GM11168 (cell line): Measurements from ENCODE around the gene EPS8L1.

Source experiments
- in situ Hi-C: fragments of 300-500 bp; cut with MboI; formaldehyde crosslinking; loops from one replicate; pipeline ENCODE4 v1.12.0; 2022; ENCODE audit warnings: low sequenced_read_pairs; ENCODE audit not compliant: unreplicated experiment

The EPS8L1 gene

DNA sequence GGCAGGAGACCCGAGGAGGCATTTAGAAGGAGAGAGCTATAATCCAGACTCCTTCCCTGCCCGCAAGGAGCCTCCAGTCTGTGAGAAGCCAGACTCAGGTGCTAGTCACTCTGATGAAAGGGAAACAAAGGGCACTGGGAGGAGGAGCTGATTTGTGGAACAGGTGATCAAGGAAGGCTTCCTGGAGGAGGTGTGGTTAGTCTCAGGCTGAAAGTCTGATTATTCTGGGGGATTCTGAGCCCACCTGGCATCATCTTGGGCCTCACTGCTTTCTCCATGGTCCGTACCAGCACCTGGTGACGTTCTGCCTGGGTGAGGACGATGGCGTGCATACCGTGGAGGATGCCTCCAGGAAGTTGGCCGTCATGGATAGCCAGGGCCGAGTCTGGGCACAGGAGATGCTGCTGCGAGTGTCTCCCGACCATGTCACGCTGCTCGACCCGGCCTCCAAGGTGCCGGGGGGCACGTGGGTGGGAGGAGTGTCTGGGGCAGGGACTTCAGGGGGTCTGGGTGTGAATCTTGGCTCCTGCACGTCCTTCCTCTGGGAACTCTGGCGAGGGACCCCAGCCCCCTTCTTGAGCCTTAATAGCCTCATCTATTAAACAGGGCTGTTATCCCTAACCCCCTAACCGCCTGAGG lies 3.9 kb downstream of the EPS8L1 start:
- in situ Hi-C loops: no loop called here

DNA sequence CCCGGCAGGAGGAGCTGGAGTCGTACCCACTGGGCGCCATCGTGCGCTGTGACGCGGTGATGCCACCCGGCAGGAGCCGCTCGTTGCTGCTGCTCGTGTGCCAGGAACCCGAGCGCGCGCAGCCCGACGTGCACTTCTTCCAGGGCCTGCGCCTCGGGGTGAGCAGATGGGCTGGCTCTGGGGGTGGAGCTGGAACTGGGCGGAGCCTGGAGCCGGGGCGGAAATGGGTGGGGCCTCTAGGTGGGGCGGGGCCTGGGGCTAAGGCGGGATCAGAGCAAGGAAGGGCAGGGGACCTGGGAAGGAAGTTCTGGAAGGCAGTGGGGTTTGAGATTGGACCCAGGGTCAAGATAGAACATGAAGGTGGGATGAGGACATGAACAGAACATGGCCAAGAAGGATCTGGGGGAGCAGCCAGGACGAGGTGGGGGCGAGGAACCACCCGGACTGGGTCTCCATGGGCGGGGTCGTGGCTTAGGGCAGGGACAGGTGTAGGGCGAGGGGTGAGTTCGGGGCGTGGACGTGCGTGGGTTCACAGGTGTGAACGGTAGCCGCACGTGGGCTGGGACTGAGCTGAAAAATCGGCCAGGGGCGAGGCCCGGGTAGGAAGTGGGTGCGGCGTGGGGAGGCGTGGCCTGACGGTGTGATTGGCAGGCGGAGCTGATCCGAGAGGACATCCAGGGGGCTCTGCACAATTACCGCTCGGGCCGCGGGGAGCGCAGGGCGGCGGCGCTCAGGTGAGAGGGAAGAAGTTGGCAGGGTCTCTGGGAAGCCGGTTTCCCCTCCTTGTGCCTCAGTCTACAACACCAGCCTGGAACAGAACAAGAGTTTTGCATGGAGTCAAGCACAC lies 4.7 kb downstream of the EPS8L1 start:
- in situ Hi-C loops: no loop called here

DNA sequence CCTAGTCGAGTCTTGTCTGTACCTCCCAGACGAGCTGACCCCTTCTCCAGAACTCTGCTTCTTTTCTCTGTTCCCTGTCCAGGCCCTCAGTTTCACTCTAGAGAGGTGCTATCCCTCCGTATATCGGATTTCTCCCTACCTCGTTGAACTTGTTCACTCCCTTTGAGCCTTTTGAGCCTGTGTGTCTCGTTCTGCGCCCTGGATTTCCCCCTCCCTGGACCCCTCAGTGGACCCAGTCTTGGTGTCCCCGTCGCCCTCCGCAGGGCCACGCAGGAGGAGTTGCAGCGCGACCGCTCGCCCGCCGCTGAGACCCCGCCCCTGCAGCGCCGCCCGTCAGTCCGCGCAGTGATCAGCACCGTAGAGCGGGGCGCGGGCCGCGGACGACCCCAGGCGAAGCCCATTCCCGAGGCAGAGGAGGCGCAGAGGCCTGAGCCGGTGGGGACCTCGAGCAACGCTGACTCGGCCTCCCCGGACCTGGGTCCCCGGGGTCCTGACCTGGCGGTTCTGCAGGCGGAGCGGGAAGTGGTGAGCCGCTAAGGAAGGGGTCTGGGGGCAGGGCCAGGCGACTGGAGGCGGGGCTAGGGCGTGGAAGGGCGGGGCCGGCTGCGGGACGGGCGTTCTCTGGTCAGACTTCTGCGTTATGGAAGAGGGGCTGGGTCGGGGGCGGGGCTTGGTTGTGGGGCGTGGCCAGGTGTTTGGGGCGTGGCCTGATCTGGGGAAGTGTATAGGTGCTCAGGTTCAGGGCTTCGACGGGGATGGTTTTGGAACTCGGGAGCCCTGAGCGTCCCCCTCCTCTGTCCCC lies 5.5 kb downstream of the EPS8L1 start:
- in situ Hi-C loops: no loop called here

DNA sequence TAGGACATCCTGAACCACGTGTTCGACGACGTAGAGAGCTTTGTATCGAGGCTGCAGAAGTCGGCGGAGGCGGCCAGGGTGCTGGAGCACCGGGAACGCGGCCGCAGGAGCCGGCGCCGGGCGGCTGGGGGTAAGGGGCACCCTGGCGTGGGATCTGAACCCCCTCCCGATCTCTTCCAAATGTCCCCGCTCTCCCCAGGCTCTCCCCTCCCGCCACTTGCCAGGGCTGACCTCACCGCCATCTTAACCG lies 6.0 kb downstream of the EPS8L1 start:
- in situ Hi-C loops: no loop called here

- in situ Hi-C loops: no loop called here
Measured at GRCh38 chr19:55082020-55082851, 6.6 kb downstream of the EPS8L1 start.

GRCh38 chr19:55083004-55083850 lies 7.6 kb downstream of the EPS8L1 start:
- in situ Hi-C loops: no loop called here

DNA sequence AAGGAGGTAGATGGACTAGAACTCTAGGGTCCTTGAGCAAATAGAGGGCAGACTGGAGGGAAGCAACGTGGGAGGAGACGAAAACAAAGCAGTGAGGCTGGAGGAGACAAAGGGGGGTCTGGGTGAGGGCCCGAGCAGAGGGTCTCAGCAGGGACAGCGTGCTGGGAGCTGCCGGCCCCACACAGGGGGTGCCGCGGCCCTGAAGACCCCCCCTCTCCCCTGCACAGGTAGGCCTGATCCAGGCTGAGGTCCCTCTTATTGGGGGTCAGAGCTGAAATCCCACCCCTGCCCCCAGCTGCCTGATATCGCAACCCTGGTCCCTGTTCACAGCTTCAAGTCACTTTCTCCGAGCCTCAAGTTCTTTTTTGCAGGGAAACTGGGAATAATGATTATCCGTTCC lies 8.7 kb downstream of the EPS8L1 start:
- in situ Hi-C loops: no loop called here

DNA sequence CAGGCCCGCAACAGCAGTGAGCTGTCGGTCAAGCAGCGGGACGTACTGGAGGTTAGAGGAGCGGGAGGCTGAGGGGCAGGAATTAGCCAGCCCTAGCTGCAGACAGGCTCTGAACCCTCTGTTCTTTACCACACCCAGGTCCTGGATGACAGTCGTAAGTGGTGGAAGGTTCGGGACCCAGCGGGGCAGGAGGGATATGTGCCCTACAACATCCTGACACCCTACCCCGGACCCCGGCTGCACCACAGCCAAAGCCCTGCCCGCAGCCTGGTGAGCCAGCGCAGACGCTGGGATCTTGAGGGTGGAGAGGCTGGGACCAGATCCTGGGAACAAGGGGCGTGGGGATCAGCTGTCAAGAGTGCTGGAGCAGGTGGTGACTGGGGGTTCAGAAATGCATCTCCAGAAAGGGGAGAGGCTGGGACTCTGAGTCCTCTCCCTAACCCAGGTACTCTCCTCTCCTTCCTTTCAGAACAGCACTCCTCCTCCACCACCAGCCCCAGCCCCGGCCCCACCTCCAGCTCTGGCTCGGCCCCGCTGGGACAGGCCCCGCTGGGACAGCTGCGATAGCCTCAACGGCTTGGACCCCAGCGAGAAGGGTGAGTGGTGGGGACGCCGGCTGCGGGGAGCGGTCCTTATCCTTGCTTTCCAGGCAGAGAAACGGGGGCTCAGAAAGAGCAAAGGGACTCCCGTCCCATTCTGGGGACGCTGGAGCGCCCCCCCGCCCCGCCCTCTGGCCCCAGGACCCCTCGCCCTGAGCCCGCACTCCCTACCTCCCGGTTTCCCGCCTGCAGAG lies 10.4 kb downstream of the EPS8L1 start:
- in situ Hi-C loops: no loop called here

GRCh38 chr19:55086730-55087541 lies 11.3 kb downstream of the EPS8L1 start:
- in situ Hi-C loops: no loop called here

DNA sequence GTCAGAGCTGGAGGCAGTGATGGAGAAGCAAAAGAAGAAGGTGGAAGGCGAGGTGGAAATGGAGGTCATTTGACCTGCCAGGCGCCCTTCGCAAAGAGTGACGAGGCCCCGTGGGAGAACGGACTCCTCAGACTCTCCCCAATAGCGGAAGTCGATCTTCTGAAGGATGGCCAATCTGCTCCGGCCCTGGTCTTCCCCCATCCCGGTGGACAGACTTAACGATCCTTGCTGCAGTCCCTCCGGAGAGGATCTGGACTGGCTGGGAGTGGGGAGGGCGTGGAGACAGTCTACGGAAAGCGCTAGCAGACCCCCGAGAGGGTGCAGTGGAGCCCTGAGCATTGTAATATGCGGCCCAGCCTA lies 11.9 kb downstream of the EPS8L1 start:
- in situ Hi-C loops: no loop called here

GRCh38 chr19:55088021-55088451 lies 12.4 kb downstream of the EPS8L1 start:
- in situ Hi-C loops: no loop called here

- in situ Hi-C loops: no loop called here
Measured at GRCh38 chr19:55088543-55089341, 13.1 kb downstream of the EPS8L1 start.

- in situ Hi-C loops: no loop called here
Measured at GRCh38 chr19:55089342-55089944, 13.8 kb downstream of the EPS8L1 start.

GRCh38 chr19:55090564-55090963 lies 14.9 kb downstream of the EPS8L1 start:
- in situ Hi-C loops: no loop called here

GRCh38 chr19:55091126-55091910 lies 15.6 kb downstream of the EPS8L1 start:
- in situ Hi-C loops: no loop called here

GRCh38 chr19:55091955-55092354 lies 16.3 kb downstream of the EPS8L1 start:
- in situ Hi-C loops: no loop called here
